PC-9 (cell line): ENCODE results near the gene ALKBH7. TPM values are rescaled to one million over a fixed set of nuclear protein-coding genes. Genes with fewer than 3 reads are reported as not detected.

Source experiments
- Bru-seq: library from RNA; stranded (reverse); fragments of 400-500 nt; gene quantifications from one replicate; lab custom pipeline; 2021; lab: Mats Ljungman, UMichigan
- BruChase-seq, 2 experiments: library from RNA; stranded (reverse); fragments of 400-500 nt; gene quantifications; one replicate each; lab custom pipeline; 2021; lab: Mats Ljungman, UMichigan
- BruUV-seq: library from RNA; stranded (reverse); fragments of 400-500 nt; replicated peaks from 2 replicates; lab custom pipeline; 2021; lab: Mats Ljungman, UMichigan
- CTCF ChIA-PET: fragments of 300-600 bp; sonication (Branson Sonifier 250); formaldehyde crosslinking; loops from one replicate; lab custom pipeline; 2022; ENCODE audit warnings: antibody characterized with exemption; lab: Charles Lee
- POLR2A ChIA-PET: fragments of 300-600 bp; sonication (Branson Sonifier 250); formaldehyde crosslinking; loops from one replicate; lab custom pipeline; 2022; ENCODE audit warnings: antibody characterized with exemption; ENCODE audit not compliant: unreplicated experiment; lab: Charles Lee
- DNase-seq, 2 experiments: peaks; one replicate each; pipeline versions ENCODE4 v3.0.0 to v3.0.0-alpha.2; 2015 to 2022; ENCODE audit warnings: mixed read lengths in 1 of 2
- H2AFZ ChIP-seq: fragments of 200-600 bp; sonication (generic); 2 replicates; pipeline ENCODE4 v1.8.1; 2017; ENCODE audit warnings: antibody characterized with exemption
- H3F3A ChIP-seq: fragments of 200-600 bp; sonication (generic); 2 replicates; pipeline ENCODE4 v1.8.1; 2017; ENCODE audit warnings: antibody characterized with exemption, mild to moderate bottlenecking, low read depth; ENCODE audit not compliant: insufficient read depth
- H3K27ac ChIP-seq: fragments of 200-600 bp; sonication (generic); 2 replicates; pipeline ENCODE4 v1.6.1; 2016; ENCODE audit warnings: mixed run types
- H3K27me3 ChIP-seq: fragments of 200-600 bp; sonication (generic); 2 replicates; pipeline ENCODE4 v1.6.1; 2016; ENCODE audit warnings: low read depth, mixed run types; ENCODE audit not compliant: insufficient read depth
- H3K36me3 ChIP-seq: fragments of 200-600 bp; sonication (generic); 2 replicates; pipeline ENCODE4 v1.6.1; 2016; ENCODE audit warnings: low read depth, mixed run types
- H3K4me1 ChIP-seq: fragments of 200-600 bp; sonication (generic); replicated peaks from 2 replicates; pipeline ENCODE4 v1.6.1; 2016; ENCODE audit warnings: mixed run types; ENCODE audit not compliant: insufficient read depth
- H3K4me2 ChIP-seq: fragments of 200-600 bp; sonication (generic); 2 replicates; pipeline ENCODE4 v1.6.1; 2017; ENCODE audit warnings: mixed run types
- H3K4me3 ChIP-seq: fragments of 200-600 bp; sonication (generic); 2 replicates; pipeline ENCODE4 v1.6.1; 2016; ENCODE audit warnings: mixed run types
- H3K79me2 ChIP-seq: fragments of 200-600 bp; sonication (generic); 2 replicates; pipeline ENCODE4 v1.6.1; 2017; ENCODE audit warnings: low read depth, mixed run types
- H3K9me2 ChIP-seq: fragments of 200-600 bp; sonication (generic); 2 replicates; pipeline ENCODE4 v1.8.1; 2017; ENCODE audit warnings: mild to moderate bottlenecking; ENCODE audit not compliant: insufficient read depth
- H3K9me3 ChIP-seq: fragments of 200-600 bp; sonication (generic); 2 replicates; pipeline ENCODE4 v1.8.1; 2016; ENCODE audit warnings: low read depth; ENCODE audit not compliant: insufficient read depth
- H4K20me1 ChIP-seq: fragments of 200-600 bp; sonication (generic); 2 replicates; pipeline ENCODE4 v1.8.1; 2017; ENCODE audit not compliant: insufficient read depth
- EZH2 ChIP-seq: fragments of 200-600 bp; sonication (generic); IDR thresholded peaks from 2 replicates; pipeline ENCODE4 v1.8.0; 2017; ENCODE audit warnings: antibody characterized with exemption, low read depth
- intact Hi-C: fragments of 100-400 bp; cut with micrococcal nuclease; formaldehyde crosslinking; loops from one replicate; pipeline ENCODE4 v1.10.0; 2022; ENCODE audit not compliant: unreplicated experiment
- long read RNA-seq: library from polyadenylated mRNA; stranded (forward); transcript quantifications from one replicate; pipeline ENCODE4 v2.0.0, GENCODE V29; 2022
- total RNA-seq: library from RNA; stranded (reverse); gene quantifications from 2 replicates; pipeline ENCODE4 v1.2.3, GENCODE V29; 2021
- TF ChIP-seq, protein P1 (sequence below): fragments of 200-600 bp; sonication (generic); conservative IDR thresholded peaks from 2 replicates; pipeline ENCODE4 v1.6.1; 2017; ENCODE audit warnings: mixed run types, antibody characterized with exemption, mild to moderate bottlenecking, moderate library complexity

ALKBH7 gene, protein sequence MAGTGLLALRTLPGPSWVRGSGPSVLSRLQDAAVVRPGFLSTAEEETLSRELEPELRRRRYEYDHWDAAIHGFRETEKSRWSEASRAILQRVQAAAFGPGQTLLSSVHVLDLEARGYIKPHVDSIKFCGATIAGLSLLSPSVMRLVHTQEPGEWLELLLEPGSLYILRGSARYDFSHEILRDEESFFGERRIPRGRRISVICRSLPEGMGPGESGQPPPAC
- total RNA-seq, result 53.6 and 75.7 TPM in 2 replicates
- percentile 41 among the genes with signal in this experiment for Bru-seq, nascent RNA
- percentile 51 among the genes with signal in this experiment for BruChase-seq, experiment 1, labeled RNA remaining after a 2-hour chase
- BruChase-seq, experiment 2, labeled RNA remaining after a 6-hour chase, result percentile 79 among the genes with signal in this experiment
- long read RNA-seq, transcript ALKBH7-201 (4 exons, 1,332 nt), result major isoform, 58 of 69 reads
- long read RNA-seq, partial matches to known transcripts, result 7 of 69 reads
- long read RNA-seq, other reads (novel, unspliced or antisense), result 3 of 69 reads

DNA sequence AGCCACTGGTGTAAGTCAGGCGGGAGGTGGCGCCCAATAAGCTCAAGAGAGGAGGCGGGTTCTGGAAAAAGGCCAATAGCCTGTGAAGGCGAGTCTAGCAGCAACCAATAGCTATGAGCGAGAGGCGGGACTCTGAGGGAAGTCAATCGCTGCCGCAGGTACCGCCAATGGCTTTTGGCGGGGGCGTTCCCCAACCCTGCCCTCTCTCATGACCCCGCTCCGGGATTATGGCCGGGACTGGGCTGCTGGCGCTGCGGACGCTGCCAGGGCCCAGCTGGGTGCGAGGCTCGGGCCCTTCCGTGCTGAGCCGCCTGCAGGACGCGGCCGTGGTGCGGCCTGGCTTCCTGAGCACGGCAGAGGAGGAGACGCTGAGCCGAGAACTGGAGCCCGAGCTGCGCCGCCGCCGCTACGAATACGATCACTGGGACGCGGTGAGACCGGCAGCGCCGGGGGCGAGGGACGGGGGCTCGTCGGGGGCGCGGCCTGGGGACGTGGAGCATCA lies at the start of gene ALKBH7:
ALKBH7 (plus strand) TSS at position 201 of the 502 bp plus-strand sequence; CDS start at position 228, 27 bp downstream.
- Histone ChIP-seq H3K4me2 (peak within 1 kb of the TSS; percentile 81), H3K27ac (peak within 1 kb of the TSS; percentile 79), H3K4me3 (peak within 1 kb of the TSS; percentile 90), H3K79me2 (no peaks in the 10 kb centered on the region), H4K20me1 (no peaks in the 10 kb centered on the region), H3K4me1 (no peaks in the 10 kb centered on the region), H2AFZ (peak within 1 kb of the TSS; percentile 82), H3K9me2 (no peaks in the 10 kb centered on the region), H3F3A (0 out of 2 replicates have a peak, but pooled peaks cover 3% of the 10 kb centered on the region), H3K36me3 (no peaks in the 10 kb centered on the region), H3K9me3 (no peaks in the 10 kb centered on the region), H3K27me3 (no peaks in the 10 kb centered on the region)
- peak; percentile 92 to 96 for DNase-seq
- POLR2A ChIA-PET, result interaction anchor here (0.5 to 1.0 kb wide), 9 partner anchors 11 to 482 kb away, joined by 3 to 10 read pairs (median 4); partner anchors contain the start of gene CLPP
- BruUV-seq, result no TSS peak
- TF ChIP-seq, protein P1, sequence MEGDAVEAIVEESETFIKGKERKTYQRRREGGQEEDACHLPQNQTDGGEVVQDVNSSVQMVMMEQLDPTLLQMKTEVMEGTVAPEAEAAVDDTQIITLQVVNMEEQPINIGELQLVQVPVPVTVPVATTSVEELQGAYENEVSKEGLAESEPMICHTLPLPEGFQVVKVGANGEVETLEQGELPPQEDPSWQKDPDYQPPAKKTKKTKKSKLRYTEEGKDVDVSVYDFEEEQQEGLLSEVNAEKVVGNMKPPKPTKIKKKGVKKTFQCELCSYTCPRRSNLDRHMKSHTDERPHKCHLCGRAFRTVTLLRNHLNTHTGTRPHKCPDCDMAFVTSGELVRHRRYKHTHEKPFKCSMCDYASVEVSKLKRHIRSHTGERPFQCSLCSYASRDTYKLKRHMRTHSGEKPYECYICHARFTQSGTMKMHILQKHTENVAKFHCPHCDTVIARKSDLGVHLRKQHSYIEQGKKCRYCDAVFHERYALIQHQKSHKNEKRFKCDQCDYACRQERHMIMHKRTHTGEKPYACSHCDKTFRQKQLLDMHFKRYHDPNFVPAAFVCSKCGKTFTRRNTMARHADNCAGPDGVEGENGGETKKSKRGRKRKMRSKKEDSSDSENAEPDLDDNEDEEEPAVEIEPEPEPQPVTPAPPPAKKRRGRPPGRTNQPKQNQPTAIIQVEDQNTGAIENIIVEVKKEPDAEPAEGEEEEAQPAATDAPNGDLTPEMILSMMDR, result no peak
- no peak for TF ChIP-seq EZH2
- CTCF ChIA-PET, result interaction anchor here (0.6 kb wide), 2 partner anchors 52 to 870 kb away, joined by 3 to 5 read pairs; partner anchors contain the start of gene KHSRP
- intact Hi-C loops, result loop anchor here (1.0 kb wide), 2 partner anchors 21 to 53 kb away; partner anchors contain the start of gene GTF2F1

DNA sequence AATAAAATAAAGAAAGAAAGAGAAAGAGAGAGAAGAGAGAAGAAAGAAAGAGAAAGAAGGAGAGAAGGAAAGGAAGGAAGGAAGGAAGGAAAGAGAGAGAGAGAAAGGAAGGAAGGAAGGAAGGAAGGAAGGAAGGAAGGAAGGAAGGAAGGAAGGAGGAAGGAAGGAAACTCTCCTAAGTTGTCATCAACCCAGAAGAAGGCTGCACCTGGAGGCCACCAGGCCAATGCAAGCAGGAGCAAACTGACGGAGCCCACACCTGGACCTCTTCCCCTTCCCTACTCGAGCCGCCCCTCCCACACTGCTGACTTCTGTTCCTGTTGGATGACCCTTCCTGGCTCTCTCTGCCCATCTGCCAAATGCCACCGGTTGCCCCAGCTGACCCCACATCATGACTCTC lies 47.8 kb upstream of the ALKBH7 start:
- intact Hi-C loops, result no loop called here
- no peaks in the 10 kb centered on the region for H3K4me1 ChIP-seq
- H3K27ac ChIP-seq, result no peak overlapping the region
- H3K9me3 ChIP-seq, result no peaks in the 10 kb centered on the region
- H4K20me1 ChIP-seq, result no peaks in the 10 kb centered on the region
- H2AFZ ChIP-seq, result no peak overlapping the region
- ChIA-PET POLR2A (no interaction called here), CTCF (no interaction called here)
- H3F3A ChIP-seq, result no peaks in the 10 kb centered on the region
- no peak for DNase-seq
- BruUV-seq, result no TSS peak
- H3K79me2 ChIP-seq, result no peaks in the 10 kb centered on the region
- TF ChIP-seq, protein P1, result no peak
- no peak for TF ChIP-seq EZH2
- peaks cover 16% of the 10 kb centered on the region for H3K27me3 ChIP-seq
- no peaks in the 10 kb centered on the region for H3K9me2 ChIP-seq
- no peak overlapping the region for H3K4me2 ChIP-seq
- H3K4me3 ChIP-seq, result no peak overlapping the region
- H3K36me3 ChIP-seq, result no peaks in the 10 kb centered on the region

DNA sequence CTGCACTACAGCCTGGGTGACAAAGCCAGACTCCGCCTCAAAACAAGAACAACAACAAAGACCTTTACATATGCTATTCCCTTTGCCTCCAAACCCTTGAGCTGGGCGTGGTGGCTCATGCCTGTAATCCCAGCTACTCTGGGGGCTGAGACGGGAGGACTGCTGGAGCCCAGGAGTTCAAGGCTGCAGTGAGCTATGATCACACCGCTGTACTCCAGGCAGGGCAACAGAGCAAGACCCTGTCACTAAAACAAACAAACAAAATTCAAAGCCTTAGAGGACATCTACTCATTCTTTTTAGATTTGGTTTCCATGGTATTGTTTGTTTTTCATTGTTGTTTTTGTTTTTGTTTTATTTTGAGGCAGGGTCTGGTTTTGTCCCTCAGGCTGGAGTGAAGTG lies 47.0 kb upstream of the ALKBH7 start:
- no peak overlapping the region for H3K4me3 ChIP-seq
- peaks cover 16% of the 10 kb centered on the region for H3K27me3 ChIP-seq
- no peaks in the 10 kb centered on the region for H3K4me1 ChIP-seq
- no peak overlapping the region for H3K4me2 ChIP-seq
- intact Hi-C loops, result no loop called here
- DNase-seq, result no peak
- H2AFZ ChIP-seq, result no peak overlapping the region
- H3F3A ChIP-seq, result no peaks in the 10 kb centered on the region
- BruUV-seq, result no TSS peak
- no peaks in the 10 kb centered on the region for H3K9me2 ChIP-seq
- ChIA-PET CTCF (interaction anchor here (0.6 kb wide), 1 partner anchor 326 kb away, joined by 3 read pairs; no protein-coding TSS in a partner anchor), POLR2A (no interaction called here)
- H3K36me3 ChIP-seq, result no peaks in the 10 kb centered on the region
- no peak for TF ChIP-seq EZH2
- TF ChIP-seq, protein P1, result no peak
- H4K20me1 ChIP-seq, result no peaks in the 10 kb centered on the region
- H3K27ac ChIP-seq, result no peak overlapping the region
- no peaks in the 10 kb centered on the region for H3K9me3 ChIP-seq
- H3K79me2 ChIP-seq, result no peaks in the 10 kb centered on the region
